RCC 7860 (cell line): ENCODE results near the gene MYOC.
"Not testable (repeated sequence)": the region's sequence is repeated elsewhere in the genome, so short reads cannot be mapped to it uniquely, and the experiment has no call there.

Source experiments
- DNase-seq: peaks from one replicate; pipeline ENCODE4 v3.0.0-alpha.2; 2015; ENCODE audit warnings: low spot score
- FAIRE-seq: peaks from 2 replicates; lab custom pipeline; 2012; peaks lifted over from hg19 to GRCh38; lab: Jason Lieb, UNC

The MYOC gene

GRCh38 chr1:171652234-171652822, at the start of gene MYOC:
MYOC (minus strand) TSS chr1:171652688; CDS start chr1:171652611, 77 bp downstream.
- DNase-seq: no peak
- FAIRE-seq: no peak

- DNase-seq (no peak), FAIRE-seq (no peak)
Measured at GRCh38 chr1:171699531-171699930, 47.0 kb upstream of the MYOC start.

GRCh38 chr1:171695772-171696171, 43.3 kb upstream of the MYOC start:
- not testable (repeated sequence) for FAIRE-seq, DNase-seq

- FAIRE-seq, DNase-seq: not testable (repeated sequence)
Measured at GRCh38 chr1:171693541-171693940, 41.1 kb upstream of the MYOC start.

- DNase-seq (no peak), FAIRE-seq (no peak)
Measured at GRCh38 chr1:171683870-171684269, 31.4 kb upstream of the MYOC start.

GRCh38 chr1:171680339-171680738, 27.9 kb upstream of the MYOC start:
- FAIRE-seq (no peak), DNase-seq (no peak)

- FAIRE-seq: no peak
- DNase-seq: no peak
Measured at GRCh38 chr1:171676823-171677222, 24.3 kb upstream of the MYOC start.

GRCh38 chr1:171674431-171675405, 22.2 kb upstream of the MYOC start:
- no peak for FAIRE-seq
- DNase-seq: no peak

- no peak for DNase-seq
- FAIRE-seq: no peak
Measured at GRCh38 chr1:171670739-171671138, 18.3 kb upstream of the MYOC start.

GRCh38 chr1:171668372-171668771, 15.9 kb upstream of the MYOC start:
- FAIRE-seq: no peak
- no peak for DNase-seq

- FAIRE-seq (no peak), DNase-seq (no peak)
Measured at GRCh38 chr1:171666114-171666769, 13.8 kb upstream of the MYOC start.

- no peak for FAIRE-seq
- no peak for DNase-seq
Measured at GRCh38 chr1:171664976-171665375, 12.5 kb upstream of the MYOC start.

- DNase-seq (no peak), FAIRE-seq (no peak)
Measured at GRCh38 chr1:171663854-171664575, 11.5 kb upstream of the MYOC start.

- FAIRE-seq: no peak
- DNase-seq: no peak
Measured at GRCh38 chr1:171663036-171663853, 10.8 kb upstream of the MYOC start.

- FAIRE-seq: no peak
- no peak for DNase-seq
Measured at GRCh38 chr1:171661076-171661650, 8.7 kb upstream of the MYOC start.

- DNase-seq, FAIRE-seq: not testable (repeated sequence)
Measured at GRCh38 chr1:171656206-171656605, 3.7 kb upstream of the MYOC start.

- DNase-seq (no peak), FAIRE-seq (no peak)
Measured at GRCh38 chr1:171655746-171656116, 3.2 kb upstream of the MYOC start.

GRCh38 chr1:171654942-171655745, 2.7 kb upstream of the MYOC start:
- DNase-seq (no peak), FAIRE-seq (no peak)
